ENCODE results near the gene XRCC1.

DNA sequence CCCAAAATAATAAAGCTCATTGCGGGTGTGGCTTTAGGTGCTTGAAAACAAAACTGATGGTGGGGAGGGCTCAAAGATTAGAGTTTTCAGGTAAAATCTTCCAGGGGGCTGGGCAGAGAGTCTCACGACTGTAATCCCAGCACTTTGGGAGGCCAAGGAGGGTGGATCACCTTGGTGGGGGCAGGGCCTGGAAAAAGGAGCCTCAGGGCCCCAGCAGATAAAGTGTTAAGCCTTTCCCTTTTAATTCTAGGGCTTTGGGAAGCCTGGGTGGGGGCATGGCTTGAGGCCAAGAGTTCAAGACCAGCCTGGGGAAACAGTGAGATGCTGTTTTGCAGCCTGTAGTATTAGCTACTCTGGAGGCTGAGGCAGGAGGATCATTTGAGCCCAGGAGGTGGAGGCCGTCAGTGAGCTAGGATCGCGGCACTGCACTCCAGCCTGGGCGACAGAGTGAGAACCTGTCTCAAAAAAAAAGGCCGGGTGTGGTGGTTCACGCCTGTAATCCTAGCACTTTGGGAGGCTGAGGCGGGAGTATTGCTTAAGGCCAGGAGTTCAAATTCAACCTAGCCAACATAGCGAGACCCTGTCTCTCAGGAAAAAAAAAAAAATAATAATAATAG is 18.9 kb upstream of the XRCC1 start:
- TF ChIP-seq, protein P1, sequence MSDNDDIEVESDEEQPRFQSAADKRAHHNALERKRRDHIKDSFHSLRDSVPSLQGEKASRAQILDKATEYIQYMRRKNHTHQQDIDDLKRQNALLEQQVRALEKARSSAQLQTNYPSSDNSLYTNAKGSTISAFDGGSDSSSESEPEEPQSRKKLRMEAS (IDR thresholded peaks at IDR 0.05; ENCODE audit: low read depth) = no peak
- no peak for TF ChIP-seq RFX5 (IDR thresholded peaks at IDR 0.05; ENCODE audit: low read length)
- TF ChIP-seq GABPA (IDR thresholded peaks at IDR 0.05; ENCODE audit: low read depth) = no peak
- TF ChIP-seq, protein P2, sequence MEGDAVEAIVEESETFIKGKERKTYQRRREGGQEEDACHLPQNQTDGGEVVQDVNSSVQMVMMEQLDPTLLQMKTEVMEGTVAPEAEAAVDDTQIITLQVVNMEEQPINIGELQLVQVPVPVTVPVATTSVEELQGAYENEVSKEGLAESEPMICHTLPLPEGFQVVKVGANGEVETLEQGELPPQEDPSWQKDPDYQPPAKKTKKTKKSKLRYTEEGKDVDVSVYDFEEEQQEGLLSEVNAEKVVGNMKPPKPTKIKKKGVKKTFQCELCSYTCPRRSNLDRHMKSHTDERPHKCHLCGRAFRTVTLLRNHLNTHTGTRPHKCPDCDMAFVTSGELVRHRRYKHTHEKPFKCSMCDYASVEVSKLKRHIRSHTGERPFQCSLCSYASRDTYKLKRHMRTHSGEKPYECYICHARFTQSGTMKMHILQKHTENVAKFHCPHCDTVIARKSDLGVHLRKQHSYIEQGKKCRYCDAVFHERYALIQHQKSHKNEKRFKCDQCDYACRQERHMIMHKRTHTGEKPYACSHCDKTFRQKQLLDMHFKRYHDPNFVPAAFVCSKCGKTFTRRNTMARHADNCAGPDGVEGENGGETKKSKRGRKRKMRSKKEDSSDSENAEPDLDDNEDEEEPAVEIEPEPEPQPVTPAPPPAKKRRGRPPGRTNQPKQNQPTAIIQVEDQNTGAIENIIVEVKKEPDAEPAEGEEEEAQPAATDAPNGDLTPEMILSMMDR (IDR thresholded peaks at IDR 0.05) = no peak
- no peak for TF ChIP-seq EP300 (IDR thresholded peaks at IDR 0.05; ENCODE audit: borderline replicate concordance in 1 of 2, low read depth in 1 of 2, low read length in 1 of 2)
- no peak for TF ChIP-seq GATA2 (CRISPR knock-in tag; IDR thresholded peaks at IDR 0.05)
- TF ChIP-seq YY1 (IDR thresholded peaks at IDR 0.05; ENCODE audit: low read depth) = no peak
- no peak for TF ChIP-seq RAD21 (IDR thresholded peaks at IDR 0.05; ENCODE audit: low read length)

Measured in SK-N-SH (cell line).